Left ventricle myocardium inferior (tissue), 1 donor: ENCODE results near the gene WDR33. TPM values are rescaled to one million over a fixed set of nuclear protein-coding genes. Genes with fewer than 3 reads are reported as not detected.

Experiments used
- DNase-seq: peaks from one replicate; pipeline ENCODE4 v3.0.0-alpha.2; 2020
- H3K27ac ChIP-seq: fragments of 200-600 bp; replicated peaks from 2 replicates; pipeline ENCODE4 v1.8.0; 2021
- H3K27me3 ChIP-seq: fragments of 200-600 bp; 2 replicates; pipeline ENCODE4 v1.8.0; 2021; ENCODE audit warnings: low read depth
- H3K36me3 ChIP-seq: fragments of 200-600 bp; 2 replicates; pipeline ENCODE4 v1.8.0; 2021
- H3K4me1 ChIP-seq: fragments of 200-600 bp; 2 replicates; pipeline ENCODE4 v1.8.0; 2021
- H3K4me3 ChIP-seq: fragments of 200-600 bp; 2 replicates; pipeline ENCODE4 v1.8.0; 2021; ENCODE audit warnings: mild to moderate bottlenecking, moderate library complexity
- H3K9me3 ChIP-seq: fragments of 200-600 bp; replicated peaks from 2 replicates; pipeline ENCODE4 v1.8.0; 2021
- intact Hi-C: fragments of 100-400 bp; cut with micrococcal nuclease; formaldehyde crosslinking; loops from one replicate; pipeline ENCODE4 v1.11.0; 2022
- total RNA-seq: library from RNA; stranded (reverse); fragmentation: NEBNext Ultra II Directional; extraction: Animal tissue kit (Norgen Biotek cat#: 25700); gene quantifications from one replicate; pipeline ENCODE4 v1.2.1, GENCODE V29; 2021
- TF ChIP-seq, protein P1 (sequence below): fragments of 200-600 bp; IDR thresholded peaks from 2 replicates; pipeline ENCODE4 v1.8.0; 2021; ENCODE audit warnings: antibody characterized with exemption, mild to moderate bottlenecking, borderline replicate concordance
- donor health status: DM: no; HTN: yes; CAD: no; lungs with severe emphysema.

The WDR33 gene
- total RNA-seq, 1 donor from 2014 or later: 38.9 TPM

DNA sequence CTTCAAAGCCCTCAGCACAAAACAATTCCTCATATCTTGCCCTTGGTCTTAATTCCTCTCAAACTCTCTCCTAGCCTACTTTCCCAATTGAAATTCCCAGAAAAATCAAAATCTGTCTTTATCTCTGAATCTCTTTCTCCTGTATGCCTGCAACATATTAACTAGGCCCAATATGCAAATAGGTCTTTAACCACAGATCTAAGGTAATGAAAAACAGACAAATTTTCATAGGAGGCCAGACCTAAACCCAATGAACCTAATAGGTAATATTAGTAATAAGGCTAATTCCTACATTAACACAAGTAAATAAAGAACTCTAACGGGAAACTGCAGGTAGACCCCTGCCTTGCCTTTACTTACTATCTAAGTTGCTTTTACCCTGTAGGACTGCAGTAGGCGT lies 41.4 kb downstream of the WDR33 start:
- Histone ChIP-seq H3K27ac (no peak overlapping the region), H3K4me3 (no peak overlapping the region), H3K36me3 (peaks cover 49% of the 10 kb centered on the region), H3K9me3 (no peaks in the 10 kb centered on the region), H3K27me3 (no peaks in the 10 kb centered on the region), H3K4me1 (no peaks in the 10 kb centered on the region)
- TF ChIP-seq, protein P1, sequence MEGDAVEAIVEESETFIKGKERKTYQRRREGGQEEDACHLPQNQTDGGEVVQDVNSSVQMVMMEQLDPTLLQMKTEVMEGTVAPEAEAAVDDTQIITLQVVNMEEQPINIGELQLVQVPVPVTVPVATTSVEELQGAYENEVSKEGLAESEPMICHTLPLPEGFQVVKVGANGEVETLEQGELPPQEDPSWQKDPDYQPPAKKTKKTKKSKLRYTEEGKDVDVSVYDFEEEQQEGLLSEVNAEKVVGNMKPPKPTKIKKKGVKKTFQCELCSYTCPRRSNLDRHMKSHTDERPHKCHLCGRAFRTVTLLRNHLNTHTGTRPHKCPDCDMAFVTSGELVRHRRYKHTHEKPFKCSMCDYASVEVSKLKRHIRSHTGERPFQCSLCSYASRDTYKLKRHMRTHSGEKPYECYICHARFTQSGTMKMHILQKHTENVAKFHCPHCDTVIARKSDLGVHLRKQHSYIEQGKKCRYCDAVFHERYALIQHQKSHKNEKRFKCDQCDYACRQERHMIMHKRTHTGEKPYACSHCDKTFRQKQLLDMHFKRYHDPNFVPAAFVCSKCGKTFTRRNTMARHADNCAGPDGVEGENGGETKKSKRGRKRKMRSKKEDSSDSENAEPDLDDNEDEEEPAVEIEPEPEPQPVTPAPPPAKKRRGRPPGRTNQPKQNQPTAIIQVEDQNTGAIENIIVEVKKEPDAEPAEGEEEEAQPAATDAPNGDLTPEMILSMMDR: no peak
- intact Hi-C loops: no loop called here
- DNase-seq: no peak

DNA sequence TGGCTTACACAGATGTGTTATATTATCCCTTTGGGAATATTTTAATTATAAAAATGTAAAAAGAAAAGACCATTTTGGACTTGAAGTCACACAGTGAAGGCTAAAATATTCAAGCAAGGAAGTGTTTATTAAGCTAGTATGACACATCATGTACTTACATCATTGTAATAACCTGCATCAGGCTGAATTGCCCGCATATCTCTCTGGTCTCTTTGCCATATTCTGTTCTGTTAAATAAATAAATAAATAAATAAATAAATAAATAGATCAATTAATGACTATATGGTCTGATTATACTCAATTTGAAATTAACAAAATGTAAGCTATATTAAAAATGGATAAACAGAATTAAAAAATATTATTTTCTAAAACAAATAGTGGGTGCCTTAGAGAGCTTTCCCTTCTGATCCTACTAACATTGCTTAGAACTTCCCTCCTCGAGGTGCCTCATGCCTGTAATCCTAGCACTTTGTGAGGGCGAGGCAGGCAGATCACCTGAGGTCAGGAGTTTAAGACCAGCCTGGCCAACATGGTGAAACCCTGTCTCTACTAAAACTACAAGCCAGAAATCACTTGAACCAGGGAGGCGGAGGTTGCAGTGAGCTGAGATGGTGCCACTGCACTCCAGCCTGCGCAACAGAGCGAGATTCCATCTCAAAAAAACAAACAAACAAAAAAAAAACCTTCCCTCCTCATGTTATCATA lies 42.0 kb downstream of the WDR33 start:
- Histone ChIP-seq H3K9me3 (no peaks in the 10 kb centered on the region), H3K27ac (no peak overlapping the region), H3K27me3 (no peaks in the 10 kb centered on the region), H3K4me3 (no peak overlapping the region), H3K36me3 (peaks cover 56% of the 10 kb centered on the region), H3K4me1 (no peaks in the 10 kb centered on the region)
- intact Hi-C loops: no loop called here
- no peak for DNase-seq
- TF ChIP-seq, protein P1: no peak

DNA sequence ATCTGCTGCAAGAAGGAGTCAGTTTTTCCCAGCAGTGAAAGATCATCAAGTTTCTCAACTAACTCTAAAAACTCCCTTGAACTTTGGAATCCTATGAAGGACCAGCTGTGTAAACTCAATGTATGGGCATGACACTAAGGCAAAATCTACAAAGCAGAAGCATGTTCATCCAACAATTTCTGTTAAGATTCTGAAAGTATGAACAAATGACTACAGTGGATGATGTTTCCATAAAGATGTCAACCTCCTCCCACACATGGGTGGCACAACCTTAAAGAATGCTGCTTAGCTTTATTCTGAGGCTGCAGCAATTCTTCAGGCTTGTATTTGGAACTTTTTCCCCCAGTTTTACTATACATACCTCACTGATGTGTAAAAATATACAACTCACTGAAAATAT lies 47.2 kb downstream of the WDR33 start:
- no peaks in the 10 kb centered on the region for H3K9me3 ChIP-seq
- H3K4me1 ChIP-seq: peaks cover 21% of the 10 kb centered on the region
- TF ChIP-seq, protein P1: no peak
- intact Hi-C loops: no loop called here
- H3K36me3 ChIP-seq: peaks cover 85% of the 10 kb centered on the region
- H3K27me3 ChIP-seq: no peaks in the 10 kb centered on the region
- H3K4me3 ChIP-seq: no peak overlapping the region
- no peak overlapping the region for H3K27ac ChIP-seq
- DNase-seq: no peak

DNA sequence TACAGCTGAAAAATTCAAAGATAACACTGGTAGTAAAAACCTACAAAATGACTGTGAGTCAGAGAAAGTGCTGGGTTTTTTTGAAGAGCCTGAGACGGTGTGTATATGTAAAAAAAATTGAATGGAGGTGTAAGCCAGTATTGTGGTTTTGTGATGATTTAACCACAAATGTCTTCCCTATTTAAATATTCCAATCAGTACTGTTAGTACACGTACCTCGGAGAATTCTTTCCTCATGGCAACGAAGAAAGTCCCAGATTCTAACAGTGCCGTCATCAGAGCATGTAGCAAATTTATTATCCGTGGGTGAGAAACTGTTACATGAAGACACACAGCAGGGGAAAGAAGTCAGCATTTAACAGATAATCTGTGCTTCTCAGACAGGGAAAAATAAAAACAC lies 48.1 kb downstream of the WDR33 start:
- H3K27me3 ChIP-seq: no peaks in the 10 kb centered on the region
- TF ChIP-seq, protein P1: no peak
- DNase-seq: no peak
- no peak overlapping the region for H3K4me3 ChIP-seq
- H3K9me3 ChIP-seq: no peaks in the 10 kb centered on the region
- peaks cover 85% of the 10 kb centered on the region for H3K36me3 ChIP-seq
- peak overlapping the region; percentile 33 for H3K27ac ChIP-seq
- intact Hi-C loops: no loop called here
- peaks cover 21% of the 10 kb centered on the region for H3K4me1 ChIP-seq

DNA sequence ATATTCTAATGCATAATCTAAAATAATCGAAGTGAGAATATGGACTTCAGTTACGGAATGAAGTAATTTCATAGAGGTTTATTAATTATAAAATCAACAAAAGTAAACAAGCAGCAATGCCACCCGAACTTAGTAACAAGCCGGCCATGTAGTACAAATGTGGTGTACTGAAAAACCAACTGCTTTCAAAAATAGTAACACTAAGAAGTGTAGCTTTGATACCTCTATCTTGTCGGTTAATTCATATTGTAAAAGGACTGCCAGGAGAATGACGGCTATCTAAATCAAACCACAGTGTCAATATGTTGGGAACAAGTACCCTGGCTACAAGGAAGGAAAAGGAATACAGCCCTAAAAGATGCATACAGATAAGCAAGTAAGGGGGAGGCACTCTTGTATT lies 48.5 kb downstream of the WDR33 start:
- Histone ChIP-seq H3K27me3 (no peaks in the 10 kb centered on the region), H3K4me3 (no peak overlapping the region), H3K9me3 (no peaks in the 10 kb centered on the region), H3K4me1 (peaks cover 21% of the 10 kb centered on the region), H3K27ac (peak overlapping the region; percentile 33), H3K36me3 (peaks cover 84% of the 10 kb centered on the region)
- TF ChIP-seq, protein P1: no peak
- DNase-seq: no peak
- intact Hi-C loops: no loop called here
